Erythroblast (primary cell): Measurements from ENCODE around the gene USP6.

Source experiments
- GATA1 ChIP-seq: IDR thresholded peaks from 2 replicates; pipeline ENCODE4 v1.6.1; 2011; ENCODE audit warnings: low read depth, mild to moderate bottlenecking, control low read depth, low read length, moderate library complexity
- POLR2A ChIP-seq: IDR thresholded peaks from 2 replicates; pipeline ENCODE4 v1.6.1; 2011; ENCODE audit warnings: mild to moderate bottlenecking, low read length

- TF ChIP-seq POLR2A: no peak
- no peak for TF ChIP-seq GATA1
Observed at GRCh38 chr17:5128905-5129535, 13.2 kb downstream of the USP6 start.
